HL-60 (cell line): Measurements from ENCODE around the gene RPS6KL1.

Source experiments
- CTCF ChIP-seq: IDR thresholded peaks from one replicate; pipeline ENCODE4 v1.5.1; 2011; ENCODE audit warnings: low read length, control low read depth, inconsistent platforms; ENCODE audit not compliant: insufficient read depth
- GABPA ChIP-seq: IDR thresholded peaks from 2 replicates; pipeline ENCODE4 v1.6.1; 2012; ENCODE audit warnings: low read depth
- REST ChIP-seq: IDR thresholded peaks from 2 replicates; pipeline ENCODE4 v1.6.1; 2012; ENCODE audit warnings: low read depth; ENCODE audit not compliant: insufficient replicate concordance

- TF ChIP-seq GABPA = no peak
- no peak for TF ChIP-seq CTCF
- no peak for TF ChIP-seq REST
Observed at GRCh38 chr14:74897642-74898041, 25.4 kb downstream of the RPS6KL1 start.
